ENCODE results near the gene ACOXL. TPM values are rescaled to one million over a fixed set of nuclear protein-coding genes. Genes with fewer than 3 reads are reported as not detected.
A peak's percentile ranks its signal among the peaks of the same experiment; 100 is the strongest.

ACOXL gene
- total RNA-seq, 5 donors from 2014 or later (not counting 1 experiment from before 2014, with no cell fraction given): 0.10 TPM; not detected in 4

- ChIA-PET CTCF (no interaction called here), POLR2A (no interaction called here)
- Histone ChIP-seq H3K27me3 (replicated peaks in 1 of 2; ENCODE audit: control insufficient read depth in 2 of 2, extremely low read depth in 1 of 2, insufficient read depth in 2 of 2, low read length in 1 of 2) (peaks cover 0 to 11% of the 10 kb centered on the region in 2 experiments), H3K9me3 (peaks cover 4% of the 10 kb centered on the region), H3K4me1 (ENCODE audit: control insufficient read depth in 1 of 2, extremely low read depth in 1 of 2, insufficient read depth in 2 of 2, low read length in 2 of 2) (peaks cover 0 to 12% of the 10 kb centered on the region in 2 experiments), H3K4me3 (ENCODE audit: control insufficient read depth in 1 of 2, extremely low read depth in 1 of 2, low read length in 1 of 2) (no peak overlapping the region), H3K27ac (ENCODE audit: low read length) (no peak overlapping the region), H3K36me3 (ENCODE audit: control insufficient read depth in 2 of 2, extremely low read depth in 1 of 2, insufficient read depth in 1 of 2, low read length in 1 of 2) (no peaks in the 10 kb centered on the region)
- WGBS (ENCODE audit: insufficient coverage): no CpG with 5 or more reads among the region's 7 CpGs
- Mint-ChIP-seq H3K4me3 (no peak overlapping the region), H3K27me3 (peaks cover 10 to 44% of the 10 kb centered on the region in 2 donors), H3K4me1 (peaks cover 10 to 15% (median 13%) of the 10 kb centered on the region in 3 donors), H3K27ac (no peak overlapping the region), H3K36me3 (no peaks in the 10 kb centered on the region), H3K9me3 (peaks cover 0 to 5% (median 4%) of the 10 kb centered on the region in 3 donors)
- ATAC-seq (replicated peaks in 1 of 4) (no peak), DNase-seq (no peak)
Measured at GRCh38 chr2:111007757-111008688, 275.6 kb downstream of the ACOXL start.

- H3K4me3 Mint-ChIP-seq: no peak overlapping the region
- Histone ChIP-seq H3K27me3 (replicated peaks in 1 of 2; ENCODE audit: control insufficient read depth in 2 of 2, extremely low read depth in 1 of 2, insufficient read depth in 2 of 2, low read length in 1 of 2) (peaks cover 0 to 6% of the 10 kb centered on the region in 2 experiments), H3K36me3 (ENCODE audit: control insufficient read depth in 2 of 2, extremely low read depth in 1 of 2, insufficient read depth in 1 of 2, low read length in 1 of 2) (no peaks in the 10 kb centered on the region), H3K4me1 (ENCODE audit: control insufficient read depth in 1 of 2, extremely low read depth in 1 of 2, insufficient read depth in 2 of 2, low read length in 2 of 2) (peaks cover 0 to 7% of the 10 kb centered on the region in 2 experiments), H3K9me3 (peaks cover 4% of the 10 kb centered on the region), H3K27ac (ENCODE audit: low read length) (no peak overlapping the region), H3K4me3 (ENCODE audit: control insufficient read depth in 1 of 2, extremely low read depth in 1 of 2, low read length in 1 of 2) (no peak overlapping the region)
- no peak overlapping the region for H3K27ac Mint-ChIP-seq
- peaks cover 0 to under 1% (median 0%) of the 10 kb centered on the region in 3 donors for H3K4me1 Mint-ChIP-seq
- POLR2A ChIA-PET: no interaction called here
- no peaks in the 10 kb centered on the region for H3K36me3 Mint-ChIP-seq
- H3K9me3 Mint-ChIP-seq: peaks cover 0 to 12% (median 12%) of the 10 kb centered on the region in 3 donors
- peaks cover 10 to 32% of the 10 kb centered on the region in 2 donors for H3K27me3 Mint-ChIP-seq
- ATAC-seq (replicated peaks in 1 of 4) (no peak), DNase-seq (no peak)
- CTCF ChIA-PET: no interaction called here
Measured at GRCh38 chr2:111011218-111011617, 278.8 kb downstream of the ACOXL start.

GRCh38 chr2:111015283-111015995, 283.1 kb downstream of the ACOXL start:
- H3K36me3 ChIP-seq (ENCODE audit: control insufficient read depth in 2 of 2, extremely low read depth in 1 of 2, insufficient read depth in 1 of 2, low read length in 1 of 2): no peaks in the 10 kb centered on the region
- H3K27me3 Mint-ChIP-seq: peaks cover 0 to 4% of the 10 kb centered on the region in 2 donors
- no peak overlapping the region for H3K27ac Mint-ChIP-seq
- H3K4me1 Mint-ChIP-seq: no peaks in the 10 kb centered on the region
- no peak overlapping the region for H3K4me3 Mint-ChIP-seq
- DNase-seq (no peak), ATAC-seq (replicated peaks in 1 of 4) (no peak)
- WGBS (ENCODE audit: insufficient coverage): no CpG with 5 or more reads among the region's 2 CpGs
- peaks cover 0 to 12% (median 12%) of the 10 kb centered on the region in 3 donors for H3K9me3 Mint-ChIP-seq
- H3K9me3 ChIP-seq: peaks cover 4% of the 10 kb centered on the region
- no peak overlapping the region for H3K27ac ChIP-seq (ENCODE audit: low read length)
- no peak overlapping the region for H3K4me3 ChIP-seq (ENCODE audit: control insufficient read depth in 1 of 2, extremely low read depth in 1 of 2, low read length in 1 of 2)
- ChIA-PET POLR2A (no interaction called here), CTCF (no interaction called here)
- peaks cover 0 to 15% of the 10 kb centered on the region in 2 experiments for H3K4me1 ChIP-seq (ENCODE audit: control insufficient read depth in 1 of 2, extremely low read depth in 1 of 2, insufficient read depth in 2 of 2, low read length in 2 of 2)
- H3K36me3 Mint-ChIP-seq: no peaks in the 10 kb centered on the region
- H3K27me3 ChIP-seq (replicated peaks in 1 of 2; ENCODE audit: control insufficient read depth in 2 of 2, extremely low read depth in 1 of 2, insufficient read depth in 2 of 2, low read length in 1 of 2): peaks cover 0 to 4% of the 10 kb centered on the region in 2 experiments

- no peak for ATAC-seq (replicated peaks in 1 of 4)
- H3K4me1 ChIP-seq (ENCODE audit: control insufficient read depth in 1 of 2, extremely low read depth in 1 of 2, insufficient read depth in 2 of 2, low read length in 2 of 2): peaks cover 0 to 15% of the 10 kb centered on the region in 2 experiments
- no peak overlapping the region for H3K27ac ChIP-seq (ENCODE audit: low read length)
- H3K36me3 ChIP-seq (ENCODE audit: control insufficient read depth in 2 of 2, extremely low read depth in 1 of 2, insufficient read depth in 1 of 2, low read length in 1 of 2): no peaks in the 10 kb centered on the region
- ChIA-PET POLR2A (no interaction called here), CTCF (no interaction called here)
- Mint-ChIP-seq H3K4me1 (no peaks in the 10 kb centered on the region), H3K27me3 (peaks cover 0 to 2% of the 10 kb centered on the region in 2 donors), H3K36me3 (no peaks in the 10 kb centered on the region), H3K27ac (no peak overlapping the region), H3K4me3 (no peak overlapping the region), H3K9me3 (peaks cover 0 to 8% (median 7%) of the 10 kb centered on the region in 3 donors)
- no peak overlapping the region for H3K4me3 ChIP-seq (ENCODE audit: control insufficient read depth in 1 of 2, extremely low read depth in 1 of 2, low read length in 1 of 2)
- DNase-seq: peak in 1 of 35 experiments; percentile 12
- WGBS (ENCODE audit: insufficient coverage): 92% methylated on average over 5 of the region's 7 CpGs
- peaks cover under 1% of the 10 kb centered on the region for H3K9me3 ChIP-seq
- peaks cover 0 to 2% of the 10 kb centered on the region in 2 experiments for H3K27me3 ChIP-seq (replicated peaks in 1 of 2; ENCODE audit: control insufficient read depth in 2 of 2, extremely low read depth in 1 of 2, insufficient read depth in 2 of 2, low read length in 1 of 2)
Measured at GRCh38 chr2:111017034-111017622, 284.8 kb downstream of the ACOXL start.

GRCh38 chr2:111017909-111018308, 285.5 kb downstream of the ACOXL start:
- ATAC-seq (replicated peaks in 1 of 4) (no peak), DNase-seq (no peak)
- no peak overlapping the region for H3K4me3 ChIP-seq (ENCODE audit: control insufficient read depth in 1 of 2, extremely low read depth in 1 of 2, low read length in 1 of 2)
- H3K36me3 Mint-ChIP-seq: no peaks in the 10 kb centered on the region
- H3K27me3 ChIP-seq (replicated peaks in 1 of 2; ENCODE audit: control insufficient read depth in 2 of 2, extremely low read depth in 1 of 2, insufficient read depth in 2 of 2, low read length in 1 of 2): peaks cover 0 to 2% of the 10 kb centered on the region in 2 experiments
- H3K27ac ChIP-seq (ENCODE audit: low read length): no peak overlapping the region
- peaks cover 0 to 5% of the 10 kb centered on the region in 2 donors for H3K27me3 Mint-ChIP-seq
- 81% methylated on average over 5 of the region's 7 CpGs for WGBS (ENCODE audit: insufficient coverage)
- peaks cover 0 to 8% (median 7%) of the 10 kb centered on the region in 3 donors for H3K9me3 Mint-ChIP-seq
- ChIA-PET POLR2A (no interaction called here), CTCF (no interaction called here)
- H3K27ac Mint-ChIP-seq: no peak overlapping the region
- no peaks in the 10 kb centered on the region for H3K9me3 ChIP-seq
- H3K4me1 Mint-ChIP-seq: no peaks in the 10 kb centered on the region
- no peak overlapping the region for H3K4me3 Mint-ChIP-seq
- no peaks in the 10 kb centered on the region for H3K36me3 ChIP-seq (ENCODE audit: control insufficient read depth in 2 of 2, extremely low read depth in 1 of 2, insufficient read depth in 1 of 2, low read length in 1 of 2)
- peaks cover 0 to 15% of the 10 kb centered on the region in 2 experiments for H3K4me1 ChIP-seq (ENCODE audit: control insufficient read depth in 1 of 2, extremely low read depth in 1 of 2, insufficient read depth in 2 of 2, low read length in 2 of 2)

GRCh38 chr2:111019381-111019780, 287.0 kb downstream of the ACOXL start:
- ATAC-seq (replicated peaks in 1 of 4): no peak
- no peak for DNase-seq
- H3K36me3 Mint-ChIP-seq: no peaks in the 10 kb centered on the region
- peaks cover 0 to 11% of the 10 kb centered on the region in 2 donors for H3K27me3 Mint-ChIP-seq
- H3K4me3 Mint-ChIP-seq: no peak overlapping the region
- WGBS (ENCODE audit: insufficient coverage): 88% methylated on average over 7 of the region's 10 CpGs
- H3K27ac Mint-ChIP-seq: no peak overlapping the region
- POLR2A ChIA-PET: no interaction called here
- peaks cover 0 to 15% of the 10 kb centered on the region in 2 experiments for H3K4me1 ChIP-seq (ENCODE audit: control insufficient read depth in 1 of 2, extremely low read depth in 1 of 2, insufficient read depth in 2 of 2, low read length in 2 of 2)
- H3K4me1 Mint-ChIP-seq: no peaks in the 10 kb centered on the region
- peaks cover 0 to 8% of the 10 kb centered on the region in 2 experiments for H3K27me3 ChIP-seq (replicated peaks in 1 of 2; ENCODE audit: control insufficient read depth in 2 of 2, extremely low read depth in 1 of 2, insufficient read depth in 2 of 2, low read length in 1 of 2)
- no peaks in the 10 kb centered on the region for H3K9me3 ChIP-seq
- CTCF ChIA-PET: no interaction called here
- no peak overlapping the region for H3K27ac ChIP-seq (ENCODE audit: low read length)
- no peak overlapping the region for H3K4me3 ChIP-seq (ENCODE audit: control insufficient read depth in 1 of 2, extremely low read depth in 1 of 2, low read length in 1 of 2)
- H3K9me3 Mint-ChIP-seq: no peaks in the 10 kb centered on the region
- no peaks in the 10 kb centered on the region for H3K36me3 ChIP-seq (ENCODE audit: control insufficient read depth in 2 of 2, extremely low read depth in 1 of 2, insufficient read depth in 1 of 2, low read length in 1 of 2)
